Endothelial cell of umbilical vein (primary cell): Measurements from ENCODE around the gene ATP8B3. TPM values are rescaled to one million over a fixed set of nuclear protein-coding genes. Genes with fewer than 3 reads are reported as not detected.

ENCODE experiments used
- BruUV-seq: library from RNA; stranded (reverse); fragments of 400-500 nt; replicated peaks from 2 replicates; lab custom pipeline; 2021; lab: Mats Ljungman, UMichigan
- CTCF ChIA-PET: fragments of 300-600, 350-600 bp; sonication (Branson Sonifier 250); formaldehyde crosslinking; loops from one replicate; lab custom pipeline; 2021; ENCODE audit warnings: antibody characterized with exemption, inconsistent platforms; lab: Charles Lee
- POLR2A ChIA-PET: fragments of 300-600, 350-600 bp; sonication (Branson Sonifier 250); formaldehyde crosslinking; loops from one replicate; lab custom pipeline; 2021; ENCODE audit warnings: antibody characterized with exemption, inconsistent platforms; lab: Charles Lee
- DNase-seq: peaks from one replicate; pipeline ENCODE4 v3.0.0-alpha.2; 2011; ENCODE audit warnings: low read depth, low spot score
- FAIRE-seq: peaks from 2 replicates; lab custom pipeline; 2011; peaks lifted over from hg19 to GRCh38; lab: Jason Lieb, UNC
- H2AFZ ChIP-seq: 2 replicates; pipeline ENCODE4 v1.6.0; 2012; ENCODE audit warnings: low read depth, low read length, control low read depth, inconsistent platforms
- H3K27ac ChIP-seq: 2 replicates; pipeline ENCODE4 v1.5.1; 2011; ENCODE audit warnings: low read depth, mild to moderate bottlenecking, control low read depth, low read length, moderate library complexity; ENCODE audit not compliant: insufficient read depth
- H3K27me3 ChIP-seq, 2 experiments: 2 replicates each; pipeline versions ENCODE4 v1.6.0 to v1.6.1; 2011; ENCODE audit warnings: low read length in 2 of 2, mixed read lengths in 1 of 2; ENCODE audit not compliant: control insufficient read depth in 2 of 2, insufficient read depth in 2 of 2
- H3K36me3 ChIP-seq, 2 experiments: 2 replicates in 1 of 2; 3 replicates in 1 of 2; pipeline ENCODE4 v1.5.1; 2011; ENCODE audit warnings: low read length in 2 of 2, mild to moderate bottlenecking in 1 of 2, moderate library complexity in 1 of 2; ENCODE audit not compliant: control insufficient read depth in 2 of 2, insufficient read depth in 2 of 2; ENCODE audit errors: extremely low read depth in 1 of 2
- H3K4me1 ChIP-seq: 3 replicates; pipeline ENCODE4 v1.5.1; 2011; ENCODE audit warnings: mild to moderate bottlenecking, low read length; ENCODE audit not compliant: control insufficient read depth, insufficient read depth; ENCODE audit errors: extremely low read depth
- H3K4me2 ChIP-seq: 2 replicates; pipeline ENCODE4 v1.6.1; 2011; ENCODE audit warnings: low read length, control low read depth, mixed read lengths; ENCODE audit not compliant: insufficient read depth
- H3K4me3 ChIP-seq, 3 experiments: fragments of 200-600 bp in 1 of 3; sonication (generic), shearing (Covaris generic) in 1 of 3; replicated peaks in 1 of 3; 2 replicates each; pipeline ENCODE4 v1.5.1; 2011 to 2016; ENCODE audit warnings: control low read depth in 3 of 3, low read length in 3 of 3, mild to moderate bottlenecking in 2 of 3, inconsistent platforms in 1 of 3, low read depth in 1 of 3, moderate library complexity in 1 of 3; ENCODE audit not compliant: insufficient read depth in 1 of 3
- H3K79me2 ChIP-seq: 2 replicates; pipeline ENCODE4 v1.6.0; 2012; ENCODE audit warnings: low read length, inconsistent platforms; ENCODE audit not compliant: control insufficient read depth, insufficient read depth
- H3K9ac ChIP-seq: replicated peaks from 2 replicates; pipeline ENCODE3; 2011; ENCODE audit warnings: low read length, control low read depth; ENCODE audit not compliant: insufficient read depth; ENCODE audit errors: extremely low read depth
- H3K9me1 ChIP-seq: replicated peaks from 3 replicates; pipeline ENCODE4 v1.6.0; 2011; ENCODE audit warnings: mild to moderate bottlenecking, low read length; ENCODE audit not compliant: control insufficient read depth, insufficient read depth; ENCODE audit errors: extremely low read depth
- H3K9me3 ChIP-seq: replicated peaks from 2 replicates; pipeline ENCODE4 v1.5.1; 2012; ENCODE audit warnings: low read length, inconsistent platforms; ENCODE audit not compliant: control insufficient read depth, insufficient read depth
- H4K20me1 ChIP-seq: replicated peaks from 2 replicates; pipeline ENCODE3; 2011; ENCODE audit warnings: mild to moderate bottlenecking, low read length; ENCODE audit not compliant: control insufficient read depth, insufficient read depth; ENCODE audit errors: extremely low read depth
- CTCF ChIP-seq, 2 donors: IDR thresholded peaks; 1 replicate in 1 of 2; 2 replicates in 1 of 2; pipeline ENCODE4 v1.5.1; 2011; ENCODE audit warnings: low read length in 2 of 2, mild to moderate bottlenecking in 2 of 2, moderate library complexity in 2 of 2, control low read depth in 1 of 2, inconsistent platforms in 1 of 2, low read depth in 1 of 2; ENCODE audit not compliant: insufficient read depth in 1 of 2; ENCODE audit errors: extremely low read depth in 1 of 2
- EZH2 ChIP-seq: IDR thresholded peaks from 2 replicates; pipeline ENCODE4 v1.6.1; 2012; ENCODE audit warnings: borderline replicate concordance, low read depth, mild to moderate bottlenecking, moderate library complexity, low read length, inconsistent platforms; ENCODE audit not compliant: severe bottlenecking
- FOS ChIP-seq: IDR thresholded peaks from 2 replicates; pipeline ENCODE4 v1.6.1; 2011; ENCODE audit warnings: mild to moderate bottlenecking, low read length, moderate library complexity, borderline replicate concordance; ENCODE audit not compliant: insufficient read depth
- GATA2 ChIP-seq: IDR thresholded peaks from 2 replicates; pipeline ENCODE4 v1.7.0; 2011; ENCODE audit warnings: low read depth, mild to moderate bottlenecking, moderate library complexity, mixed read lengths, low read length; ENCODE audit not compliant: insufficient read length, insufficient read depth
- JUN ChIP-seq: IDR thresholded peaks from 2 replicates; pipeline ENCODE4 v1.6.1; 2011; ENCODE audit warnings: borderline replicate concordance, low read depth; ENCODE audit not compliant: insufficient read length, insufficient read depth
- MYC ChIP-seq: IDR thresholded peaks from one replicate; pipeline ENCODE4 v1.6.1; 2011; ENCODE audit warnings: mild to moderate bottlenecking, low read depth, low read length
- POLR2A ChIP-seq: IDR thresholded peaks from 2 replicates; pipeline ENCODE4 v1.6.1; 2012; ENCODE audit warnings: low read depth, mild to moderate bottlenecking, control low read depth, low read length
- POLR2AphosphoS5 ChIP-seq: IDR thresholded peaks from 2 replicates; pipeline ENCODE4 v1.6.1; 2012; ENCODE audit warnings: low read depth, mild to moderate bottlenecking, control low read depth, low read length, moderate library complexity; ENCODE audit not compliant: insufficient read depth
- dilution Hi-C: fragments of 300-500 bp; cut with MboI; formaldehyde crosslinking; loops from one replicate; pipeline ENCODE4 v1.15.0; 2019; ENCODE audit warnings: low sequenced_read_pairs; ENCODE audit not compliant: extremely low pct_ligation_motif_present
- intact Hi-C: fragments of 100-400 bp; cut with micrococcal nuclease; formaldehyde crosslinking; loops from one replicate; pipeline ENCODE4 v1.10.0; 2022
- polyA plus RNA-seq, 4 experiments: library from polyadenylated mRNA; depleted of rRNA in 3 of 4; stranded (reverse) in 3 of 4; unstranded in 1 of 4; fragments of >200 nt; gene quantifications; 2 replicates each; pipeline versions ENCODE4 v1.2.1 to v1.2.3, GENCODE V29; 2011 to 2012; ENCODE audit warnings: missing spikeins in 1 of 4
- total RNA-seq: library from RNA; stranded (reverse); gene quantifications from 2 replicates; pipeline ENCODE4 v1.2.3, GENCODE V29; 2021
- TF ChIP-seq, protein P1 (sequence below): IDR thresholded peaks from 2 replicates; pipeline ENCODE4 v1.6.1; 2011; ENCODE audit not compliant: insufficient read depth, insufficient read length

Gene ATP8B3
- total and polyA plus RNA-seq, 2 donors (not counting 3 experiments of a cell fraction or from before 2014, with no cell fraction given) = 1.1 to 7.3 TPM

- H3K9me1 ChIP-seq = no peaks in the 10 kb centered on the region
- no peak overlapping the region for H3K9ac ChIP-seq
- H2AFZ ChIP-seq = no peak overlapping the region
- no peaks in the 10 kb centered on the region for H3K36me3 ChIP-seq
- TF ChIP-seq EZH2 (no peak), FOS (no peak), POLR2A (no peak)
- no peaks in the 10 kb centered on the region for H4K20me1 ChIP-seq
- dilution Hi-C loops = no loop called here
- no peak overlapping the region for H3K27ac ChIP-seq
- CTCF ChIA-PET = no interaction called here
- intact Hi-C loops = loop anchor here (5.0 kb wide), 1 partner anchor 32 kb away; no protein-coding TSS in a partner anchor
- no TSS peak for BruUV-seq
- H3K9me3 ChIP-seq = no peaks in the 10 kb centered on the region
- H3K4me2 ChIP-seq = no peak overlapping the region
- peaks cover 13% of the 10 kb centered on the region for H3K4me1 ChIP-seq
- DNase-seq = no peak
- no peak overlapping the region for H3K4me3 ChIP-seq
- no peaks in the 10 kb centered on the region for H3K79me2 ChIP-seq
- FAIRE-seq = no peak
- no peaks in the 10 kb centered on the region for H3K27me3 ChIP-seq
- POLR2A ChIA-PET = no interaction called here
Observed at GRCh38 chr19:1809678-1810077, 2.4 kb downstream of the ATP8B3 start.

DNA sequence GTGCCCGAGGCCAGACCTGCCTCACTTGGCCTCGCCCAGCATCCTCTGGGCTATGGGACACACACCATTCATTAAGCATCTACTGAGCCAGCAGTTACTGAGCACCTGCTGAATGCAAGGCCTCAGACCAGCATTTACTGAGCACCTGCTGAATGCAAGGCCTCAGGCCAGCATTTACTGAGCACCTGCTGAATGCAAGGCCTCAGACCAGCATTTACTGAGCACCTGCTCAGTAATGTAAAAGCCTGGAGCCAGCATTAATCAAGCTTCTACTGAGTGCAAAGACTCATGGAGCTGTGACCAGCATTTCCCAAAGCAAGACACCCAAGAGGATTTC lies 3.7 kb downstream of the ATP8B3 start:
- FAIRE-seq = no peak
- no peak for DNase-seq
- ChIA-PET CTCF (interaction anchor here (1.5 kb wide), 1 partner anchor 18 kb away, joined by 3 read pairs; no protein-coding TSS in a partner anchor), POLR2A (no interaction called here)
- BruUV-seq = no TSS peak
- intact Hi-C loops (no loop called here), dilution Hi-C loops (no loop called here)
- TF ChIP-seq EZH2 = no peak
- no peak for TF ChIP-seq POLR2AphosphoS5
- TF ChIP-seq JUN = no peak
- no peak for TF ChIP-seq FOS
- TF ChIP-seq, protein P1, sequence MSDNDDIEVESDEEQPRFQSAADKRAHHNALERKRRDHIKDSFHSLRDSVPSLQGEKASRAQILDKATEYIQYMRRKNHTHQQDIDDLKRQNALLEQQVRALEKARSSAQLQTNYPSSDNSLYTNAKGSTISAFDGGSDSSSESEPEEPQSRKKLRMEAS = no peak
- no peak for TF ChIP-seq POLR2A
- no peak for TF ChIP-seq GATA2
- TF ChIP-seq CTCF (IDR thresholded peaks at IDR 0.05; ENCODE audit: extremely low read depth in 1 of 2, insufficient read depth in 1 of 2, low read depth in 1 of 2, low read length in 2 of 2) = no peak
- no peak for TF ChIP-seq MYC
- Histone ChIP-seq H3K9me3 (no peaks in the 10 kb centered on the region), H3K4me3 (no peak overlapping the region), H3K27me3 (no peaks in the 10 kb centered on the region), H3K4me1 (peaks cover 13% of the 10 kb centered on the region), H2AFZ (no peak overlapping the region), H3K9ac (no peak overlapping the region), H3K9me1 (no peaks in the 10 kb centered on the region), H3K4me2 (no peak overlapping the region), H3K27ac (no peak overlapping the region), H4K20me1 (no peaks in the 10 kb centered on the region), H3K36me3 (no peaks in the 10 kb centered on the region), H3K79me2 (no peaks in the 10 kb centered on the region)
